Breast epithelium (tissue), 4 donors: ENCODE data around the gene SEMA4D. TPM values are rescaled to one million over a fixed set of nuclear protein-coding genes. Genes with fewer than 3 reads are reported as not detected.

Source experiments
- DNase-seq, 2 donors: peaks; one replicate each; pipeline ENCODE4 v3.0.0-alpha.2; 2019; ENCODE audit warnings: low spot score in 2 of 2
- H3K27ac ChIP-seq, 2 donors: fragments of 200-600 bp; sonication (generic) in 1 of 2; one replicate each; pipeline ENCODE4 v1.5.1; 2016 to 2019; ENCODE audit warnings: mild to moderate bottlenecking in 1 of 2
- H3K27me3 ChIP-seq, 2 donors: fragments of 200-600 bp; sonication (generic) in 1 of 2; one replicate each; pipeline versions ENCODE4 v1.5.1 to v1.6.0; 2017 to 2019; ENCODE audit warnings: control low read depth in 1 of 2, mild to moderate bottlenecking in 1 of 2
- H3K36me3 ChIP-seq: fragments of 200-600 bp; one replicate; pipeline ENCODE4 v1.5.1; 2019
- H3K4me1 ChIP-seq, 2 donors: fragments of 200-600 bp; sonication (generic); one replicate each; pipeline ENCODE4 v1.5.1; 2016 to 2019; ENCODE audit warnings: control low read depth in 1 of 2
- H3K4me3 ChIP-seq, 3 donors: fragments of 200-600 bp; sonication (generic); 1 replicate in 2 of 3; 2 replicates in 1 of 3; pipeline ENCODE4 v1.5.1; 2016 to 2019; ENCODE audit warnings: mild to moderate bottlenecking in 3 of 3, moderate library complexity in 2 of 3
- H3K9me3 ChIP-seq, 2 donors: fragments of 200-600 bp; sonication (generic) in 1 of 2; one replicate each; pipeline ENCODE4 v1.5.1; 2016 to 2019; ENCODE audit warnings: control low read depth in 1 of 2
- POLR2A ChIP-seq: fragments of 450-650 bp; IDR thresholded peaks from one replicate; pipeline ENCODE4 v1.6.1; 2016; ENCODE audit warnings: antibody characterized with exemption, mild to moderate bottlenecking, moderate library complexity
- POLR2AphosphoS5 ChIP-seq, 3 donors: sonication (generic); formaldehyde crosslinking; IDR thresholded peaks; one replicate each; pipeline ENCODE4 v1.6.1; 2017; ENCODE audit warnings: antibody characterized with exemption in 3 of 3
- intact Hi-C: fragments of 100-400 bp; cut with DNase I; formaldehyde crosslinking; loops from one replicate; pipeline ENCODE4 v1.15.1; 2023; ENCODE audit warnings: low total_unique reads
- total RNA-seq, 3 donors: library from RNA; depleted of rRNA; stranded (reverse); fragments of >200 nt; gene quantifications; one replicate each; pipeline ENCODE4 v1.1.0, GENCODE V29; 2016
- TF ChIP-seq, protein P1 (sequence below), 3 donors: fragments of 450-650 bp; IDR thresholded peaks; one replicate each; pipeline ENCODE4 v1.5.1; 2016 to 2017; ENCODE audit warnings: antibody characterized with exemption in 3 of 3, mild to moderate bottlenecking in 3 of 3, moderate library complexity in 3 of 3

SEMA4D gene
- total RNA-seq, 3 donors from 2014 or later, result 9.9 to 24.6 (median 16.1) TPM

DNA sequence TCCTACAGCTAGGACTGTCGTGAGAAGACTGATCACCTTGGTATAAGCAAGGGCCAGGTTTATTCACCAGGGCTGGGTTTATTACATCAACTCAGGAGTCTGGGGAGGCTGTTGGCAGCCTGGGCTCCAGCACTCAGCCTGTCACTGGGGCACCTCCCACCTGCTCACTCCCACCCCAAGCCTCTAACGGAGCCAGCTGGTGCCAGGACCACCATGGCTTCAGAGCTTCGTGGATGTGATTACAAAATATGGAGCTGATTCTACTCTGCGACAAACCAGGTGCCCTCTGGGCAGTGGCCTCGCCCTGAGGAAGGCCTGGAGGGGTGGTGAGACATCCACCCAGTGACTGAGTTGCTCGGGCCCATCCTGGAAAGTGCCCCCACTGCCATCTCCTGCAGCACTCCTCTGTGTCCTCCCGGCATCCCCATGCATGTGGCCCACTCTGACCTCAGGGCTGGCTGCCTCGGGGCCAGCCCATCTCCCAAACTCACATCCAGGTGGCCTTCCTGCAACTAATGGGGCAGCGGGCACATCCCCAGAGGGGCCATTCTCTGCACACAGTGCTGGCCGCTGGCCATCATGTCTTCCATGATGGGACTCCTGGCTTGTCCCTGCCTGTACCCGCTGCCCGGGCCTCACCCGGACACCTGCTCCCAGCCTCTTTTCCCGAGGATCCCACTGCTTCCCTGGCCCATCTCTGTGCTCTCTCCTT lies 130.0 kb downstream of the SEMA4D start:
- Histone ChIP-seq H3K27ac (no peak overlapping the region), H3K36me3 (no peaks in the 10 kb centered on the region), H3K4me1 (no peaks in the 10 kb centered on the region), H3K27me3 (no peaks in the 10 kb centered on the region), H3K9me3 (no peaks in the 10 kb centered on the region), H3K4me3 (no peak overlapping the region)
- DNase-seq, result no peak
- intact Hi-C loops, result loop anchor here (1.0 kb wide), 1 partner anchor 24 kb away; no protein-coding TSS in a partner anchor
- TF ChIP-seq POLR2A, result no peak
- TF ChIP-seq, protein P1, sequence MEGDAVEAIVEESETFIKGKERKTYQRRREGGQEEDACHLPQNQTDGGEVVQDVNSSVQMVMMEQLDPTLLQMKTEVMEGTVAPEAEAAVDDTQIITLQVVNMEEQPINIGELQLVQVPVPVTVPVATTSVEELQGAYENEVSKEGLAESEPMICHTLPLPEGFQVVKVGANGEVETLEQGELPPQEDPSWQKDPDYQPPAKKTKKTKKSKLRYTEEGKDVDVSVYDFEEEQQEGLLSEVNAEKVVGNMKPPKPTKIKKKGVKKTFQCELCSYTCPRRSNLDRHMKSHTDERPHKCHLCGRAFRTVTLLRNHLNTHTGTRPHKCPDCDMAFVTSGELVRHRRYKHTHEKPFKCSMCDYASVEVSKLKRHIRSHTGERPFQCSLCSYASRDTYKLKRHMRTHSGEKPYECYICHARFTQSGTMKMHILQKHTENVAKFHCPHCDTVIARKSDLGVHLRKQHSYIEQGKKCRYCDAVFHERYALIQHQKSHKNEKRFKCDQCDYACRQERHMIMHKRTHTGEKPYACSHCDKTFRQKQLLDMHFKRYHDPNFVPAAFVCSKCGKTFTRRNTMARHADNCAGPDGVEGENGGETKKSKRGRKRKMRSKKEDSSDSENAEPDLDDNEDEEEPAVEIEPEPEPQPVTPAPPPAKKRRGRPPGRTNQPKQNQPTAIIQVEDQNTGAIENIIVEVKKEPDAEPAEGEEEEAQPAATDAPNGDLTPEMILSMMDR (IDR thresholded peaks at IDR 0.05), result no peak
- no peak for TF ChIP-seq POLR2AphosphoS5 (IDR thresholded peaks at IDR 0.05)

- no peak overlapping the region for H3K4me3 ChIP-seq
- H3K36me3 ChIP-seq, result no peaks in the 10 kb centered on the region
- intact Hi-C loops, result loop anchor here (1.0 kb wide), 1 partner anchor 25 kb away; no protein-coding TSS in a partner anchor
- H3K9me3 ChIP-seq, result no peaks in the 10 kb centered on the region
- TF ChIP-seq, protein P1 (IDR thresholded peaks at IDR 0.05), result no peak
- TF ChIP-seq POLR2AphosphoS5 (IDR thresholded peaks at IDR 0.05) (no peak), POLR2A (no peak)
- no peaks in the 10 kb centered on the region for H3K27me3 ChIP-seq
- H3K4me1 ChIP-seq, result no peaks in the 10 kb centered on the region
- no peak overlapping the region for H3K27ac ChIP-seq
- DNase-seq, result no peak
Observed at GRCh38 chr9:89367281-89367680, 130.6 kb downstream of the SEMA4D start.

DNA sequence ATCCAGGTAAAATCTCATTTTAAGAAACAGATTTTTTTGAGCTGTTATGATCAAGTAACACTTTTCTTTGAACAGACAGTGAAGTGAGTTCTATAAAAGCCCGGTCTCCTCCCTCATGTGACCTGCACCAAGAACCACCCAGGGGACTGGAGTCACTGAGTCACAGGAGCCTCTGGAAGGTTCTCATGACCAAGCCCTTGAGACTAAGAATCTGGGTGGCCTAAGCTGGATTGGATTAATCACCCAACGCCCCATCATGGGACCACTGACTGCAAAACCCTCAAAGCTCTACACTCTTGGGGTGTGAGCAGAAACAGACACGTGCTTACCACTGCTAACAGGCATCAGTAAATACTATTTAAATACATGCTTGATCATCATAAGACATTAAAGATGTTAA lies 131.2 kb downstream of the SEMA4D start:
- H3K9me3 ChIP-seq, result no peaks in the 10 kb centered on the region
- no peaks in the 10 kb centered on the region for H3K27me3 ChIP-seq
- no peak overlapping the region for H3K4me3 ChIP-seq
- intact Hi-C loops, result loop anchor here (1.0 kb wide), 1 partner anchor 26 kb away; no protein-coding TSS in a partner anchor
- H3K27ac ChIP-seq, result no peak overlapping the region
- TF ChIP-seq, protein P1 (IDR thresholded peaks at IDR 0.05), result no peak
- TF ChIP-seq POLR2AphosphoS5 (IDR thresholded peaks at IDR 0.05) (no peak), POLR2A (no peak)
- no peak for DNase-seq
- H3K4me1 ChIP-seq, result no peaks in the 10 kb centered on the region
- no peaks in the 10 kb centered on the region for H3K36me3 ChIP-seq

- intact Hi-C loops, result no loop called here
- Histone ChIP-seq H3K4me1 (no peaks in the 10 kb centered on the region), H3K9me3 (no peaks in the 10 kb centered on the region), H3K4me3 (no peak overlapping the region), H3K36me3 (peaks cover 5% of the 10 kb centered on the region), H3K27ac (no peak overlapping the region), H3K27me3 (no peaks in the 10 kb centered on the region)
- no peak for DNase-seq
- no peak for TF ChIP-seq POLR2A
- TF ChIP-seq, protein P1 (IDR thresholded peaks at IDR 0.05), result no peak
- TF ChIP-seq POLR2AphosphoS5 (IDR thresholded peaks at IDR 0.05), result no peak
Observed at GRCh38 chr9:89365532-89365912, 132.4 kb downstream of the SEMA4D start.

DNA sequence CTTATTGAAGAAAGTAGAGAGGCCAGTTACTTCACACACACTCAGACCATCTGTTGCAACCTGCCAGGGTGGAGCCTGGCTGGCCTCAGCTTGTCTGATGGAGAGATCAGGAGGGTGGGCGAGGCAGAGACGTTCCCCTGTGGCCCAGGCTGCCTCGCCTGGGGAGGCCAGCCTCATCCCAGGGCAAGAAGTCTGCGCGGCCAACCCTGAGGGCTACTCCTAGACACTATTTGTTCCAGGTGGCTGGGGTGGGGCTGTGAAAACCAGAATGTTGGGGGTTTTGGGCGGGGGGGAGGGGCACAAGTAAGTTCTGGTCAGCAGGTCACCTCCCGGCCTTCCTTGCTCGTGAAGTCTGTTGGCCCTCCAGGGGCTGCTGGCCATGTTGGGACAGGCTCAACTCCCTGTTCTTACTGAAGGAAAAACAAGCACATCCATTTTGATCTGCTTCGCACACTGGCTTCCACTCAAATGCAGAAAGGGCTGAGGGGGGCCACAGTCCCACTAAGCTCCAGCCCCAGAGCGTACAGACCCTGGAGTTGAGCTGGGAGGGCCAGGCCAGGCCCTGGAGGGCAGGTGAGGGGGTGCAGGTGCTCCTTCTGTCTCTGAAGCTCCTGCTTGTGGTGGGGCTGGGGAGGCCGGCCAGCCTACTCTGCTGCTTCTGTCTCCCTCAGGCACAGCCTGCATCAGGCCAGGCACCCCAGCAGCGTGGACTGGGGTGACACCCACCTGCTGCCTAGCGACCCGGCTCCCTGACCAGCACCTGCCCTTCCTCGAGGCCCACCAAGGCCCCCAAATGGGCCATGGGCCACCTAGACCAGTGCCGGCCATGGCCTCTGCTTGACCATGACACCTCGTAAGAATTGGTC lies 133.0 kb downstream of the SEMA4D start:
- TF ChIP-seq, protein P1 (IDR thresholded peaks at IDR 0.05), result no peak
- no peak for TF ChIP-seq POLR2A
- no peak for TF ChIP-seq POLR2AphosphoS5 (IDR thresholded peaks at IDR 0.05)
- intact Hi-C loops, result no loop called here
- H3K4me1 ChIP-seq, result no peaks in the 10 kb centered on the region
- no peaks in the 10 kb centered on the region for H3K9me3 ChIP-seq
- peak in 1 of 2 donors; percentile 45 for DNase-seq
- H3K4me3 ChIP-seq, result no peak overlapping the region
- H3K27me3 ChIP-seq, result no peaks in the 10 kb centered on the region
- H3K27ac ChIP-seq, result no peak overlapping the region
- peaks cover 5% of the 10 kb centered on the region for H3K36me3 ChIP-seq
